ENCODE measurements around the gene MUC5AC.
"Not testable (repeated sequence)": the region's sequence is repeated elsewhere in the genome, so short reads cannot be mapped to it uniquely, and the experiment has no call there.

MUC5AC gene

DNA sequence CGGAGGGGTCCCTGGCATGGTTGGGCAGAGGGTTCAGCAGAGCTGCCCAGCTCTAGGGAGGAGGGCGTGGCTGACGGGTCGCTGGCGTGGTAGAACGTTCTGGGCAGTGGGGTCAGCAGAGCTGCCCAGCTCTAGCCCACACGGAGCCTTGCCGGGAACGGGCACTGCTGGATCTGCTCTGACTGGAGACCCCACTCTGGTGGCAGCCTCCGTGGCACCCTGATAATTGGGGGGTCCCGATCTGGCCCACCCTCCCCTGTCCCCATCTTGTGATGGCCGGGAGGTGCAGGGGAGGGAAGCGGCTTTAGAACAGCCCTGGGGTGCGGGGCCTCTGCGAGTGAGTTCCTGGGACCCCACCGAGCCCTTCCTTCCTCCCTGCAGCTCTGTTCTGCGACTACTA lies 21.9 kb downstream of the MUC5AC start:
- DNase-seq: no peak

DNA sequence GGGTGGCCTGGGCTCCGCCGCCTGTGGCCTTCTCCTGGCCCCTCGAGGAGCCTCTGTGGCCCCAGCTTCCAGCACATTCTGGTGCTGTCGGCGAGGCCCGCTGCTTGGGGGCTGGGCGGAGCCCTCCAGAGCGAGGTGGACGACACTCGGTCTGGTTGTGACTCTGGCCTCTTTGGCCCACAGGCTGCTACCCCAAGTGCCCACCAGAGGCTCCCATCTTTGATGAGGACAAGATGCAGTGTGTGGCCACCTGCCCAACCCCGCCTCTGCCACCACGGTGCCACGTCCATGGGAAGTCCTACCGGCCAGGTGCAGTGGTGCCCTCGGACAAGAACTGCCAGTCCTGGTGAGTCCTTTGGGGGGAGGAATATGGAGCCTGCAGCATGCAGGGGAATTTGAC lies 22.4 kb downstream of the MUC5AC start:
- DNase-seq: no peak

DNA sequence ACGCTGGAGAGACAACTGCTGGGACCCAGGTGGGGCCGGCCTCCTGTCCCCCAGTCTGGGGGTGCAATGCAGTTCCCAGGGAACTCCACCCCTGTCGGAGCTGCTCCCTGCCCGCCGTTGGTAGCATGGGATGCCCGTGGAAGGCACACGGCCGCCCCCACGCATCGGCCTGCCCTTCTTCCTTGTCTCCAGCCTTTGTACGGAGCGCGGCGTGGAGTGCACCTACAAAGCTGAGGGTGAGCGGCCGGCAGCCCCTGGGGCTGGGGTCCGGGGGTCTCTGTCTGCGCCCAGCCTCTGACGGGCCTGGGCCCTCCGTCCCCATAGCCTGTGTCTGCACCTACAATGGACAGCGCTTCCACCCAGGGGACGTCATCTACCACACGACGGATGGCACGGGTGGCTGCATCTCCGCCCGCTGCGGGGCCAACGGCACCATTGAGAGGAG lies 23.2 kb downstream of the MUC5AC start:
- DNase-seq: no peak

DNA sequence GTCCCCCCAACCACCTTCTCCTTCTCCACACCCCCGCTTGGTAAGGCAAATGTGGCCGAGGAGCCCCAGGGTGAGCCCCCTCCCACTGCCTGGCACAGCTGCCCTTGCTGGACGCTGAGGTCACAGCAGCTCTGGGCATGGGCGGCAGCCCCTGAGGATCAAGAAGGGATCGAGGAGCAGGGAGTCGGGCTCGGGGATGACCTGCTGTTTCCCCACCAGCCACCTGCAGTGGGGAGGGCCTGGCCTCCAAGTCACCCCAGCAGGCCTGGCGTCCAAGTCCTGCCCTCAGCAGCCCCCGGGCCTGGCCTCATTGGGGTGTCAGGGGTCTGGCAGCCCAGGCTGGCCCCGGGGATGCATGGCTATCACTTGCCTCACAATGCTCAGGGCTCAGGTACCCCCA lies 23.7 kb downstream of the MUC5AC start:
- no peak for DNase-seq

DNA sequence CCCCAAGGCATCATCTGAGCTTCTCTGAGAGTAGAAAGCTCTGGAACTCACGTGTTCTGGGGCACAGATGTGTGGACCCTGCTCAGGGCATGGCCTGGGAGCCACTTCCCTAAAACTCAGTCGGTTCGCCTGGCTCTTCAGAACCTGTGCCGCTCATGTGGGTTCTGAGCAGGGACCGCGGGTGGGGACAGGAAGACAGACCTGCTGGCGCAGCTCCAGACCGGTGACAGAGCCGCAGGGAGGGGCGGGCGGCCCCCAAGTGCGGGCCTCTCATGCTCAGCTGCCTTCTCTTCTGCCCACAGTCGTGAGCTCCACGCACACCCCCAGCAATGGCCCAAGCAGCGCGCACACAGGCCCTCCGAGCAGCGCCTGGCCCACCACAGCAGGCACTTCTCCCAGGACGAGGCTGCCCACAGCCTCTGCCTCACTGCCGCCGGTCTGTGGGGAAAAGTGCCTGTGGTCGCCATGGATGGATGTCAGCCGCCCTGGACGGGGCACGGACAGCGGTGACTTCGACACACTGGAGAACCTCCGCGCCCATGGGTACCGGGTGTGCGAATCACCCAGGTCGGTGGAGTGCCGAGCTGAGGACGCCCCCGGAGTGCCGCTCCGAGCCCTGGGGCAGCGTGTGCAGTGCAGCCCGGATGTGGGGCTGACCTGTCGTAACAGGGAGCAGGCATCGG lies 24.2 kb downstream of the MUC5AC start:
- DNase-seq: no peak

DNA sequence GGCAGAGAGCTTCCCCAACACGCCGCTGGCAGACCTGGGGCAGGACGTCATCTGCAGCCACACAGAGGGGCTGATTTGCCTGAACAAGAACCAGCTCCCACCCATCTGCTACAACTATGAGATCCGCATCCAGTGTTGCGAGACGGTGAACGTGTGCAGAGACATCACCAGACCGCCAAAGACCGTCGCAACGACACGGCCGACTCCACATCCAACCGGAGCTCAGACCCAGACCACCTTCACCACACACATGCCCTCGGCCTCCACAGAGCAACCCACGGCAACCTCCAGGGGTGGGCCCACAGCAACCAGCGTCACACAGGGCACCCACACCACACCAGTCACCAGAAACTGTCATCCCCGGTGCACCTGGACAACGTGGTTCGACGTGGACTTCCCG lies 26.4 kb downstream of the MUC5AC start:
- DNase-seq: not testable (repeated sequence)

DNA sequence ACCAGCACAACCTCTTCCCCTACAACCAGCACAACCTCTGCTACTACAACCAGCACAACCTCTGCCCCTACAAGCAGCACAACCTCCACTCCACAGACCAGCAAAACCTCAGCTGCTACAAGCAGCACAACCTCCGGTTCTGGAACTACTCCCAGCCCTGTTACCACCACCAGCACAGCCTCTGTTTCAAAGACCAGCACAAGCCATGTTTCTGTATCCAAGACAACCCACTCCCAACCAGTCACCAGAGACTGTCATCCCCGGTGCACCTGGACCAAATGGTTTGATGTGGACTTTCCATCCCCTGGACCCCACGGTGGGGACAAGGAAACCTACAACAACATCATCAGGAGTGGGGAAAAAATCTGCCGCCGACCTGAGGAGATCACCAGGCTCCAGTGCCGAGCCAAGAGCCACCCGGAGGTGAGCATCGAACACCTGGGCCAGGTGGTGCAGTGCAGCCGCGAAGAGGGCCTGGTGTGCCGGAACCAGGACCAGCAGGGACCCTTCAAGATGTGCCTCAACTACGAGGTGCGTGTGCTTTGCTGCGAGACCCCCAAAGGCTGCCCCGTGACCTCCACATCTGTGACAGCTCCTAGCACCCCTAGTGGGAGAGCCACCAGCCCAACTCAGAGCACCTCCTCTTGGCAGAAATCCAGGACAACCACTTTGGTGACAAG lies 30.8 kb downstream of the MUC5AC start:
- not testable (repeated sequence) for DNase-seq

DNA sequence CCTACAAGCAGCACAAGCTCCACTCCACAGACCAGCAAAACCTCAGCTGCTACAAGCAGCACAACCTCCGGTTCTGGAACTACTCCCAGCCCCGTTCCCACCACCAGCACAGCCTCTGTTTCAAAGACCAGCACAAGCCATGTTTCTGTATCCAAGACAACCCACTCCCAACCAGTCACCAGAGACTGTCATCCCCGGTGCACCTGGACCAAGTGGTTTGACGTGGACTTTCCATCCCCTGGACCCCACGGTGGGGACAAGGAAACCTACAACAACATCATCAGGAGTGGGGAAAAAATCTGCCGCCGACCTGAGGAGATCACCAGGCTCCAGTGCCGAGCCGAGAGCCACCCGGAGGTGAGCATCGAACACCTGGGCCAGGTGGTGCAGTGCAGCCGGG lies 32.1 kb downstream of the MUC5AC start:
- DNase-seq: not testable (repeated sequence)

DNA sequence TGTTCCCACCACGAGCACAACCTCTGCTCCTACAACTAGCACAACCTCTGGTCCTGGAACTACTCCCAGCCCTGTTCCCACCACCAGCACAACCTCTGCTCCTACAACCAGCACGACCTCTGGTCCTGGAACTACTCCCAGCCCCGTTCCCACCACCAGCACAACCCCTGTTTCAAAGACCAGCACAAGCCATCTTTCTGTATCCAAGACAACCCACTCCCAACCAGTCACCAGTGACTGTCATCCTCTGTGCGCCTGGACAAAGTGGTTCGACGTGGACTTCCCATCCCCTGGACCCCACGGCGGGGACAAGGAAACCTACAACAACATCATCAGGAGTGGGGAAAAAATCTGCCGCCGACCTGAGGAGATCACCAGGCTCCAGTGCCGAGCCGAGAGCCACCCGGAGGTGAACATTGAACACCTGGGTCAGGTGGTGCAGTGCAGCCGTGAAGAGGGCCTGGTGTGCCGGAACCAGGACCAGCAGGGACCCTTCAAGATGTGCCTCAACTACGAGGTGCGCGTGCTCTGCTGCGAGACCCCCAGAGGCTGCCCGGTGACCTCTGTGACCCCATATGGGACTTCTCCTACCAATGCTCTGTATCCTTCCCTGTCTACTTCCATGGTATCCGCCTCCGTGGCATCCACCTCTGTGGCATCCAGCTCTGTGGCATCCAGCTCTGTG lies 34.2 kb downstream of the MUC5AC start:
- not testable (repeated sequence) for DNase-seq

DNA sequence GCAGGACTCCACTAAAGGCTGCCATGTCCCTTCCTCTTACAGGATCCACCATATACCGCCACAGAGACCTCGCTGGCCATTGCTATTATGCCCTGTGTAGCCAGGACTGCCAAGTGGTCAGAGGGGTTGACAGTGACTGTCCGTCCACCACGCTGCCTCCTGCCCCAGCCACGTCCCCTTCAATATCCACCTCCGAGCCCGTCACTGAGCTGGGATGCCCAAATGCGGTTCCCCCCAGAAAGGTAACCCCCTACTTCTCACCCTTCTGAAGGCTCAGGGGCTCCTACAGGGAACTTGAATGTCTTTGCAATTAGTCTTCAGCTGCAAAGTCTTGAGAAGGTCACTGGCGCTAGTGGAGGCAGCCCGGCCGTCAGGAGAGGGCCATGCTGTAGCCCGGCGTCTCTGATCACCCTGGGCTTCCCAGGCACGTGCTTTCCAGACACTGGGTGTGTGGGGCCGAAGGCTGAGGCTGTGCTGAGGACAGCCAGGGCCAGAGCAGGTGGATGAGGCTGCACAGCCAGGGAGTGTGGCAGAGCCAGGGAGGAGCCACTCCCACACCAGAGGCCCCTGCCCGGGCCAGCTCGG lies 35.1 kb downstream of the MUC5AC start:
- no peak for DNase-seq

DNA sequence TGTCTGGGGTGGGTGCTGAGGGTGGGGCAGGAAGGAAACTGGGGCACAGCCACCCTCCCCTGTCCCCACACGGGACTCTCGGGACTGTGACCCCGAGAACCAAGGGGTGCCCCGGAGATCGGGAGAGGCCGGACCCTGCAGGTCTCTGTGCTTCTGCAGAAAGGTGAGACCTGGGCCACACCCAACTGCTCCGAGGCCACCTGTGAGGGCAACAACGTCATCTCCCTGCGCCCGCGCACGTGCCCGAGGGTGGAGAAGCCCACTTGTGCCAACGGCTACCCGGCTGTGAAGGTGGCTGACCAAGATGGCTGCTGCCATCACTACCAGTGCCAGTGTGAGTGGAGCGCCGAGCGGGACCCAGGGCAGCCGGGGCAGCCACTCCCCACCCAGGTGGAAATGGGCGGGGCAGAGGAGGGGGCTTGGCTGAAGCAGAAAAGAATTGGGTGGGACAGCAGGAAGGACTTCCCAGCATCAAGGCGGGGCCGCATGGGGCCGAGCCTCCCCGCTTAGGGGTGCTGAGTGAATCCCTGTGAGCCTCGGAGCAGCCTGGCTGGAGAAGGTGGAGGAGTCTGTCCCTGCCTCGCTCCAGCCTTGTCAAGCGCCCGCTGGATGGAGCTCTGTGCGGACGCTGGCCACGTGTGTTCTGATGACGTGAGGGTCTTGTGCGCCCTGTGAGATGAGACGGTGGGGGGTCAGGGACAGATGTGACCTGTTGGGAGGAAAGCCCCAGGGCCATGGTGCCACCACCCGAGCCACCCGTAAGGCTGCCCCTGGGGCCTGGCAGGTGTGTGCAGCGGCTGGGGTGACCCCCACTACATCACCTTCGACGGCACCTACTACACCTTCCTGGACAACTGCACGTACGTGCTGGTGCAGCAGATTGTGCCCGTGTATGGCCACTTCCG lies 35.8 kb downstream of the MUC5AC start:
- DNase-seq: no peak

DNA sequence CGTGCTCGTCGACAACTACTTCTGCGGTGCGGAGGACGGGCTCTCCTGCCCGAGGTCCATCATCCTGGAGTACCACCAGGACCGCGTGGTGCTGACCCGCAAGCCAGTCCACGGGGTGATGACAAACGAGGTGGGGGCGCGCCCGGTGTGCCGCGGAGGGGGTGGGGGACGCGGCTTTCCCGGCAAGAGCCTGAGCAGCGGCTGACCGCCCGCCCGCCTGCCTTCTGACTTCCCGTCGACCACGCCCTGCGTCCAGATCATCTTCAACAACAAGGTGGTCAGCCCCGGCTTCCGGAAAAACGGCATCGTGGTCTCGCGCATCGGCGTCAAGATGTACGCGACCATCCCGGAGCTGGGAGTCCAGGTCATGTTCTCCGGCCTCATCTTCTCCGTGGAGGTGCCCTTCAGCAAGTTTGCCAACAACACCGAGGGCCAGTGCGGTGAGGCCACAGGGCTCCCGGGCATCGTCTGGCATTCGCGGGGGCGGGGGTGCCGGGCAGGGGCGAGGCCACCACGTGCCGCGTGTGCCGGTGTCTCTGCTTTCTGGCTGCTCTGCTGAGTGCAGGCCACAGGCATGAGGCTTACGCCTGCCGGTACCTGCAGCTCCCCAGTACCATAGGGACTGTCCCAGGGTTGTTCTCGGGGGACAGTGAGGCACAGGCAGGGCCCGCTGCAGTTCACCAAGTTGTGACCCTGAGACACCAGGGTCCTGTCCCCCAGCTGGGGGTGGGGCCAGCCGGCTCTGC lies 36.7 kb downstream of the MUC5AC start:
- no peak for DNase-seq

DNA sequence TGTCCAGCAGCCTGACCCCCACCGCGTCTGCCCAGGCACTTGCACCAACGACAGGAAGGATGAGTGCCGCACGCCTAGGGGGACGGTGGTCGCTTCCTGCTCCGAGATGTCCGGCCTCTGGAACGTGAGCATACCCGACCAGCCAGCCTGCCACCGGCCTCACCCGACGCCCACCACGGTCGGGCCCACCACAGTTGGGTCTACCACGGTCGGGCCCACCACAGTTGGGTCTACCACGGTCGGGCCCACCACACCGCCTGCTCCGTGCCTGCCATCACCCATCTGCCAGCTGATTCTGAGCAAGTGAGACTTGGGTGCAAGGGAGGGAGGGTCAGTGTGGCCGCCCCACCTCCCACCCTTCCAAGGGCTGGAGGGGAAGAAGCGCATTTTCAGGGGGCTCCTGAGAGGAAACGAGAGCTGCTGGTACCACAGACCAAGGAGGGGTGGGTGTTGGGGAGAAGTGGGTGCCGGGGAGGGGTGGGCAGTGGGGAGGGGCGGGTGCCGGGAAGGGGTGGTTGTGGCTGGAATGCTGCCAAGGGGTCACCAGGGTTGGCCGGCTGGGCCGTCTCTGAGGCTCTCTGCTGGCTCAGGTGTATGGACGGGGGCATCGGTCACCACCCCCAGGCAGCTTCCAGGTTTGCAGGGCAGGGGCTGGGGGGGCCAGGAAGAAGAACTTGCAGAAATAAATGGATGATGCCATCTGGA lies 37.4 kb downstream of the MUC5AC start:
- DNase-seq: no peak

DNA sequence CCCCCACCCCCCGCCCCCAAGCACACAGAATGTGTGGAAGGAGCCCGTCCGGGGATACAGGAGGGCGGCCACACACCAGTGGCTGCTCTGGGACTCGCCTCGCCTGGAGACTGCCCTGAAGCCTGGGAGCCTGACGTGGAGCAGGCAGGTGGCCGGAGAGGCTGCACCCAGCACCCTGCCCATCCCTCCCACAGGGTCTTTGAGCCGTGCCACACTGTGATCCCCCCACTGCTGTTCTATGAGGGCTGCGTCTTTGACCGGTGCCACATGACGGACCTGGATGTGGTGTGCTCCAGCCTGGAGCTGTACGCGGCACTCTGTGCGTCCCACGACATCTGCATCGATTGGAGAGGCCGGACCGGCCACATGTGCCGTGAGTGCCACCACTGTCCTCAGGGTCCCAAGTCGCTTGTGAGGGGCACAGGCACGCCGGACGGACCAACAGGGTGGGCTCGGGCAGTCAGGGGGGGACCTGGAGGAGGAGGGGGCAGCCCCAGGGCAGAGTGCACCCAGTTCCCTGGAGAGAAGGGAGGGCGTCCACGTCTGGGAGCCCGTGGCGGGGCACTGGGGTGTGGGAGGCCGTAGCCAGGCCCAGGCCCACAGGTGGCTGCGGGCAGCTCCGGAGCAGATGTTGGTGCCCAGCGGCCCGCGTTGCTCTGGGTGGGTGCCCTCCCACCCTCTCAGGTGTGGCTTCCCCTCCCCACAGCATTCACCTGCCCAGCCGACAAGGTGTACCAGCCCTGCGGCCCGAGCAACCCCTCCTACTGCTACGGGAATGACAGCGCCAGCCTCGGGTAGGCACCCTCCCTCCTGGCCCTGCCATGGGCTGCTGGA lies 38.1 kb downstream of the MUC5AC start:
- DNase-seq: no peak

DNA sequence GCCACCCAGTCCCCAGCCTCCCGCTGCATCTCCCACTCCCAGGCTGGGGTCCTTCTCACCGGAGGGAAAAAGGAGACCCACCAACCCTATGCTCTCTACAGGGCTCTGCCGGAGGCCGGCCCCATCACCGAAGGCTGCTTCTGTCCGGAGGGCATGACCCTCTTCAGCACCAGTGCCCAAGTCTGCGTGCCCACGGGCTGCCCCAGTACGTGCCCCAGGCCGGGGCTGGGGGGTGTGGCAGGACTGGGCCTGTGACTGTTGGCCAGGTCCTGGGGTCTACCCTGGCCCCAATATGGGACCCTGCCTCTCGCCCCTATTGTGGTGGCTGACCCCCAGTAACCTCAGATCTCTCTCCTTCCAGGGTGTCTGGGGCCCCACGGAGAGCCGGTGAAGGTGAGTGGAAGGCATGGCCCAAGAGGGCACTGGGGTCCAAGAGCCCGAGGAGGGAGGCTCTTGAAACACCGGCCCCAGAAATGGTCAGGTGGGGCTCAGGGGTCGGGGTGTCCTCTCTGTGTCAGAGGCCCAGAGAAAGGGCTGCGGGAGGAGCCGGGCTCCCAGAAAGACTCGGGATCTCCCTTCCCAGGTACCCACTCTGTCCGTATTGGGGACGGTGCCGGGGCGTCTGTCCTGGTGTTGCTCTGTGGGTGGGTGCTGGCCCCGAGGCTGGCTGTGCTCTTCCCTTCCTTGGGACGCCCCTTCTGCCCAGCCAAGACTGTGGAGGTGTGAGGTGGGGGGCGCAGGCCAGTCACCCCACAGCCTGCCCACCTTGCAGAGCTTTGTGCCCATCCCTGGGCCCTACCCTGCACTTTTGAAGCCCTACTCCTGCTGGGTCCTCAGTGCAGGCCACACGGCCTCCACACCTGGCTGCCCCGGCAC lies 39.0 kb downstream of the MUC5AC start:
- DNase-seq: no peak

DNA sequence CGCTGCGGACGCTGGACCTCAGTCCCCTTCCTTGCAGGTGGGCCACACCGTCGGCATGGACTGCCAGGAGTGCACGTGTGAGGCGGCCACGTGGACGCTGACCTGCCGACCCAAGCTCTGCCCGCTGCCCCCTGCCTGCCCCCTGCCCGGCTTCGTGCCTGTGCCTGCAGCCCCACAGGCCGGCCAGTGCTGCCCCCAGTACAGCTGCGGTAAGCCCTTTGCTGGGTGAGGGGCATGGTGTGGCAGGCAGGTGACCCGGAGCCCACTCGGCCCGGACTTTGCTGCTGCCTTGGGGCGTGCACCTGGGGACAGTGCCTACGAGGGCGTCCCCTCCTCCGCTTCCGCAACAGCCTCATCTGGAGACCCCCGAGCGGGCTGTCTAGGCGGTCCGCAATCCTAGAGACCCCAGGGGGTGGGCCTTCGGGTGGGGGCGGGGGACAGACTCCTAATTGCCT lies 39.7 kb downstream of the MUC5AC start:
- DNase-seq: no peak

DNA sequence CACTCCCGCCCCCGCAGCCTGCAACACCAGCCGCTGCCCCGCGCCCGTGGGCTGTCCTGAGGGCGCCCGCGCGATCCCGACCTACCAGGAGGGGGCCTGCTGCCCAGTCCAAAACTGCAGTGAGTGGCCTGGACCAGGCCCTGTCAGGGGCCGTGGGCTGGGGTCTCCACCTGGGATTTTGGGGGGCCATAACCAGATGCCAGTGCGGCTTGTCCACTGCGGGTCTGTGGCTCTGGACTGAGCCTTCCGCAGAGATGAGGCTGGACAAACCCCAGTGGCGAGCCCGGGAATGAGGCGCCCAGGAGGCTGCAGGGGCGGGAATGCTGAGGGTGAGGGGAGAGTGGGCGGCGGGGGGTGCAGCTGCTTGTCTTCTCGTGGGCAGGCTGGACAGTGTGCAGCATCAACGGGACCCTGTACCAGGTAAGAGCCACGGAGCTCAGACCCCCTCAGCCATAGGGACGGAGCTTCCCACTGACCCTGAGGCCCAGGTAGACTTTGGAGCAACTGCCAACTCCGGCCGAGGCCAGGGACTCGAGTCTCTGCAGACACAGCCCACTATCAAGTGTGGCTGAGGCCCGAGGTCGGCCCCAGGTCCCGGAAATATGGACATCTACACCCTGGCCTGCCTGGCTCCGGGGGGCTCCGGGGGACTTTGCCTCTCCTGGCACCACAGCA lies 40.3 kb downstream of the MUC5AC start:
- DNase-seq: no peak

DNA sequence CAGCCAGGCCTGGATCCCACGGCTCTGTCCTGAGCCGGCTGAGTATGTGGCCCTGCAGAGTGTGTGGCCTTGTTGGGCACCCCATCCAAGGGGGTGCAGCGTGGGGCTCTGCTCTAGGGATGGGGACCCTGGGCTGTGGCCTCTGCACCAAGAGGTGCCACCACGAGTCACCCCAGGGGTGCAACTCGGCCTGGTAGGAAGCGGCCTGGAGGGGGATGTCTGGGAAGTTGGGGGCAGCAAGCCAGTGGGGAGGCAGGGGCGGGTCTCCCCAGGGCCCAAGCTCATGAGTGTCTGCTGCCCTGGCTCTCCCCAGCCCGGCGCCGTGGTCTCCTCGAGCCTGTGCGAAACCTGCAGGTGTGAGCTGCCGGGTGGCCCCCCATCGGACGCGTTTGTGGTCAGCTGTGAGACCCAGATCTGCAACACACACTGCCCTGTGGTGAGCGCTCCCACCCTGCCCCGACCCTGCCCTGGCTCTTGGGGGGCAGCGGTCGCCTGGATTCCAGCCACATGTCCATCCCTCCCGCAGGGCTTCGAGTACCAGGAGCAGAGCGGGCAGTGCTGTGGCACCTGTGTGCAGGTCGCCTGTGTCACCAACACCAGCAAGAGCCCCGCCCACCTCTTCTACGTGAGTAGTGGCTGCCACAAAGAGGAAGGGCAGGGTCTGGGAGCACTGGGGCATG lies 40.9 kb downstream of the MUC5AC start:
- no peak for DNase-seq

Measured in NCI-H524 treated with DMSO at 0.1 percent for 48 hours (cell line).